NOMO-1 treated with DMSO at 0.1 percent for 48 hours (cell line): ENCODE measurements around the gene TTLL13.

Experiments
- DNase-seq: peaks from one replicate; lab custom pipeline; 2025; ENCODE audit not compliant: unreplicated experiment; lab: John Stamatoyannopoulos, UW

Gene TTLL13

DNA sequence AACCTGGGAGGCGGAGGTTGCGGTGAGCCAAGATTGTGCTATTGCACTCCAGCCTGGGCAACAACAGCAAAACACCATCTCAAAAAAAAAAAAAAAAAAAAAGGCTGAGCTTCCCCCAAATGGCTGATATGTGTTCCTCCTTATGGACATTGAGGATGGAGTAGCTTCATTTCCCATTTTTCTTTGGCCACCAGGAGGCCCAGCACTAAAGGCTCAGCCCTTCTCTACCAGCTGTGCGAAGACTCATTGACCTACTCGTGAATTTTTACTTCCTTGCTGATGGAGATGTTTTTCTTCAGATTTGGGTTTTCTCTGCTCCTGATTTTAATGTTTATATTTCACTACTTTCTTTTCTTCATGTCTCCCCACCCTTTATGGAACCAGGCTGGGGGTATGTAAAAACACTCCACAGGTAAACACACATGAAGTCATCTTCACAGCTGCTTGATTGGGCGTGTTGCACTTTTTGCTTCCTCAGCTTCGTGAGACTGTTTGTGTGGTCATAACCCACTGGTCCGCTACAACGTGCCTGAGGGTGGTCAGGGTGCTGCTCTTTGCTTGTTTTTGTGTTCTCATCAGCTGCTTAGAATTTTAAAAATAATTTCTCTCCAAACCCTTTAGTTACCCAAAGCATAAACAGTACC, 34.7 kb upstream of the TTLL13 start:
- no peak for DNase-seq

DNA sequence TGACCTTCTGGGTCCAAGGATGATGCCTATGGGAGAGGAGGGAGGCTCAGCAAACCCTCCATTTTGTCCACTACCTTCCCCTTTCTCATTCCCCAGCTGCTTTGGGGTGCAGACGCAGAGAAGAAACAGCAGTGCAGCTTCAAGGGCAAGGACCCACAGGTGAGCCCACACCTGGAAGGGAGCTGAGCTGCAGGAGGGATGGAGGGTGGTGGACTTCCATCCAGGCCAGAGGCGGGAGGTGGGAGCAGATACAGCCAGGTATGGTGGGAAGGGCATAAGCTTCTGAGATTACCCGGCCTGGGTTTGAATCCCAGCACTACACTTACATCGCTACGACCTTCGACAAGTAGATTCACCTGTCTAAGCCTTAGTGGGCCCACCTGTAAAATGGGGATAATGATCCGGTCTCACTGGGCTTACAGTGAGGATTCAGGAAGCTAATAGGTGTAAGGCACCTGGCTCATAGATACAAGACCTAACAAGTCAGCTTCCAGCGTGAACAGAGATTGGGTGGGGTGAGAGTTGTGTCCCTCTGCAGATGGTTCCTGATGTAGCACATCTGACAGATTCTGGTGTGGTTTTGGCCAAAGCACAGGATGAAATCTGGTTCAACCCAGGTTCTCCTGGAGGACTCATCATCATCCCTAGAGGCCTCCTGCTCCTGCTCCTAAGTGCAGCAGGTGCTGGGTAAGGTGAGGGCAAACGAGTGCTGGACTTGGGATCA, 31.5 kb upstream of the TTLL13 start:
- no peak for DNase-seq

DNA sequence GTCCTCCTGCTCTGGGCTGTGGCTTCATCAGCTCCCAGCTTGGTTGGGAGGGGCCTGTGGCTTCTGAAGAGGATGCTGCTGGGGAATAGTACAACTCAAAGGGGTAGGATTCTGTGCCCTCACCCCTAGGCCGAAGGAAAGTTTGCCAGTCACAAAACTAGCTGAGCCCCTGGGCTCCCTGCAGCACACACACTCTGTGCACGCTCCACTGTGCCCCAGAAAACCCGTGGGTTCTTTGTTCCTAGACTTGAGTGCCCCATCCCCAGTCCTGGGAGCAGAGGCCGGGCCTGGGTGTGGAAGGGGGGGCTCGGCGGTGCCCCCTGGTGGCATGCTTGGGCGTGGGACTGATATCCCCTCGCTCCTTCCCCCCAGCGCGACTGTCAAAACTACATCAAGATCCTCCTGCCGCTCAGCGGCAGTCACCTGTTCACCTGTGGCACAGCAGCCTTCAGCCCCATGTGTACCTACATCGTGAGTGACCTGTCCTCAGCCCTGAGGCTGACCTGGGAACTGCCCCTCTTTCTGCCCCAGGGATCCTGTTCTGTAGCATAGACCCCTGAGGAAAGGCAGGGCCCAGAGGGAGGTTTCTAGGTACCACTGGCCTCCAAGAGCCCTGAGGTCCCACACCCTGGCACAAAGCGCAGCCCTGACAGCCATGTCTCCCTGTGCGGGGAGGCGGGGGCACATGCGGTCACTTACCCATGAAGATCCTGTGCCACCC, 29.8 kb upstream of the TTLL13 start:
- DNase-seq: peak; percentile 14

DNA sequence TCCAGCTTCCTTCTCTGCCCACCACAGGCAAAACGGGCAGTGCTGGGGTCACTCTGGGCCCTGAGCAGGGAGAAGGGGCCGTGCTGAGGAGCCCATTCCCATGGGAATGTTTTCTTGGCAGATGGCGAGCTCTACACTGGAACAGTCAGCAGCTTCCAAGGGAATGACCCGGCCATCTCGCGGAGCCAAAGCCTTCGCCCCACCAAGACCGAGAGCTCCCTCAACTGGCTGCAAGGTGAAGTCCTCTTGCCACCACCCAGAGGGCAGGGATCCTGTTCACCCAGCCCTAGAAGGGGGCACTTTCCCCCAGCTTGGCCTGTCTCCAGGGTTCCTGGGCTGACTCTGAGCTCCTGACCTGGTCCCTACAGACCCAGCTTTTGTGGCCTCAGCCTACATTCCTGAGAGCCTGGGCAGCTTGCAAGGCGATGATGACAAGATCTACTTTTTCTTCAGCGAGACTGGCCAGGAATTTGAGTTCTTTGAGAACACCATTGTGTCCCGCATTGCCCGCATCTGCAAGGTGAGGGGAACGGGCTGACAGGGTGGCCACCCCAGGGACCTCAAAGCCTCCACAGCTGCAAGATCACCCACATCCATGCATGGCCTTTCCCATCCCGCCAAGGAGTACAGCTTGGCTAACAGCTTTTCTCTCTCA, 28.0 kb upstream of the TTLL13 start:
- peak; percentile 25 for DNase-seq

DNA sequence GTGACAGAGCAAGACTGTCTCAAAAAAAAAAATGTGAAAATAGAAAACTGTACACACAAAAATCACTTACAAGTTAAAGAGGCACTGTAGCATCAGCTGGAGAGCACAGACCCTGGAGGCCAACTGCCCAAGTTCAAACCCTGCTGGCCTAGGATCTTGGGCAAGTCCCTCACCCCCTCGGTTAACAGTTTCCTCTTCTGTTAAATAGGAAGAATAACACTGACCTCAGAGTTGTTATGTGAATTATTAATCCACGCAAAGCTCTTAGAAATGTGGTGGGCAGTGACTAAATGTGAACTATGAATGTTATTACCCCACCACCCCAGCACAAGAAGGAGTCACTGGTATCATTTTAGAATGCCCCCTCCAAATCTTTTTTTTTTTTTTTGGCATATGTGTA, 26.8 kb upstream of the TTLL13 start:
- DNase-seq: no peak

DNA sequence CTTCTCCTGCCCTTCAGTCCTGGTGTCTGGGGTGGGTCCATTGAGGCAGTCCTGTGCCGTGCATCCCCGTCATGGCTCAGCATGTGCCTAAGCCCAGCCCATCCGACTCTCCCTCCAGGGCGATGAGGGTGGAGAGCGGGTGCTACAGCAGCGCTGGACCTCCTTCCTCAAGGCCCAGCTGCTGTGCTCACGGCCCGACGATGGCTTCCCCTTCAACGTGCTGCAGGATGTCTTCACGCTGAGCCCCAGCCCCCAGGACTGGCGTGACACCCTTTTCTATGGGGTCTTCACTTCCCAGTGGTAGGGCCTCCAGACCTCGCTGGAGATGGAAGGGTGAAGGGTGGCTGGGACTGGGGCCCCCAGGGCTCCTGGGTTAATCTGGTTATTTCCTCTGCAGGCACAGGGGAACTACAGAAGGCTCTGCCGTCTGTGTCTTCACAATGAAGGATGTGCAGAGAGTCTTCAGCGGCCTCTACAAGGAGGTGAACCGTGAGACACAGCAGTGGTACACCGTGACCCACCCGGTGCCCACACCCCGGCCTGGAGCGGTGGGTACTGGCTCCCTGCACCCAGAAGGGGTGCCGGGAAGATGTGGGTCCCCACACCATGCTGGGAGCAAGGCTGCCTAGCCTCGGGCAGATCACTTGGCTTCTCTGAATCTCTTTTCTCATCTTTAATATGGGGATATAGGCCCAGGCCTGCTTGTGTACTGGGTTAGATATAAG, 25.8 kb upstream of the TTLL13 start:
- DNase-seq: no peak

DNA sequence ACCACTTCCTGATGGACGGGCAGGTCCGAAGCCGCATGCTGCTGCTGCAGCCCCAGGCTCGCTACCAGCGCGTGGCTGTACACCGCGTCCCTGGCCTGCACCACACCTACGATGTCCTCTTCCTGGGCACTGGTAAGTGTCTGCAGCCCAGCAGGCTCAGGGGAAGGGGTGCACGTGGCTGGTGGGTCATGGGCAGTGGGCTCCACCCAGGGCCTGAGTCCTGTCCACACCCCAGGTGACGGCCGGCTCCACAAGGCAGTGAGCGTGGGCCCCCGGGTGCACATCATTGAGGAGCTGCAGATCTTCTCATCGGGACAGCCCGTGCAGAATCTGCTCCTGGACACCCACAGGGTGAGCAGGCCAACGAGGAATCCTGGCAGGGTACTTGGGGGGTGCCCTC, 24.3 kb upstream of the TTLL13 start:
- DNase-seq: no peak

DNA sequence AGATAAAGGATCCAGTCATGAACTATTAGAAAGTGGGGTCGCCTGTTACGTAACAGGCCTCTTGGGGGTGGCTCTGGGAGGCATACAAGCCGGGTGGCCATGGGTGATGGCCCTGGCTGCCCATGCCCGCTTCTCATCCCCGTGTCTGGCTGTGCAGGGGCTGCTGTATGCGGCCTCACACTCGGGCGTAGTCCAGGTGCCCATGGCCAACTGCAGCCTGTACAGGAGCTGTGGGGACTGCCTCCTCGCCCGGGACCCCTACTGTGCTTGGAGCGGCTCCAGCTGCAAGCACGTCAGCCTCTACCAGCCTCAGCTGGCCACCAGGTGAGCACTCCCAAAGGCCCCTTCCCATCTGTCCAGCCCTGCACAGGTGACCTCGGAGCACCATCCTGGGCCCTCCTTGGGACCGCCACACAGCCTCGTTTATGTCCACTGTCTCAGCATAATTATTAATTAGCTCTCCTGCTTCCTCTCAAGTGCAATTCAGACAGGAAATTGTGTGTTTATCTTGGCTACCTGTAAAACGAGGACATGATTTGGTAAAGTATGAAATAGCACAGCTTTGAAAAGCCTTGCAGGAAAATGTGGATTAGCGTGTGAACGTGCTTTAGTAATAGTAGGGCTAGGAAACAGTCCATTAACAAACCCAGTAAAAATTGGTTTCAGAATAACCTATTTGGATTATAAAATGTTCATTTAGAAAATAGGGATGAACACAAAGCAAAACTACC, 23.7 kb upstream of the TTLL13 start:
- no peak for DNase-seq

DNA sequence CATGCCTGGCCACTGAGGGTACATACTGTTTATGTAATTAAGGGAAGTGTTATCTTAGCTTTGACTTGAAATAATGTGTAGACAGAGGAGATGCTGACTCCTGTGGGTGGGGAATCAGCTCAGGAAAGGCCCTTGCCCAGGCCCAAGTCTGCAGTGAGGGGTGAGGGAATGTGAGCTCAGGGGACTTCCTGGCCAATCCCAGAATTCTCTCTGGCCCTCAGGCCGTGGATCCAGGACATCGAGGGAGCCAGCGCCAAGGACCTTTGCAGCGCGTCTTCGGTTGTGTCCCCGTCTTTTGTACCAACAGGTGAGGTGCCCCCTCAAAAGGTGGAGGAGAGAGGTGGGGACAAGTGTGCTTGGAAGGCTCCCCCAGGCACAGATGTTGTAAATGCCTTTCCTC, 22.0 kb upstream of the TTLL13 start:
- no peak for DNase-seq

DNA sequence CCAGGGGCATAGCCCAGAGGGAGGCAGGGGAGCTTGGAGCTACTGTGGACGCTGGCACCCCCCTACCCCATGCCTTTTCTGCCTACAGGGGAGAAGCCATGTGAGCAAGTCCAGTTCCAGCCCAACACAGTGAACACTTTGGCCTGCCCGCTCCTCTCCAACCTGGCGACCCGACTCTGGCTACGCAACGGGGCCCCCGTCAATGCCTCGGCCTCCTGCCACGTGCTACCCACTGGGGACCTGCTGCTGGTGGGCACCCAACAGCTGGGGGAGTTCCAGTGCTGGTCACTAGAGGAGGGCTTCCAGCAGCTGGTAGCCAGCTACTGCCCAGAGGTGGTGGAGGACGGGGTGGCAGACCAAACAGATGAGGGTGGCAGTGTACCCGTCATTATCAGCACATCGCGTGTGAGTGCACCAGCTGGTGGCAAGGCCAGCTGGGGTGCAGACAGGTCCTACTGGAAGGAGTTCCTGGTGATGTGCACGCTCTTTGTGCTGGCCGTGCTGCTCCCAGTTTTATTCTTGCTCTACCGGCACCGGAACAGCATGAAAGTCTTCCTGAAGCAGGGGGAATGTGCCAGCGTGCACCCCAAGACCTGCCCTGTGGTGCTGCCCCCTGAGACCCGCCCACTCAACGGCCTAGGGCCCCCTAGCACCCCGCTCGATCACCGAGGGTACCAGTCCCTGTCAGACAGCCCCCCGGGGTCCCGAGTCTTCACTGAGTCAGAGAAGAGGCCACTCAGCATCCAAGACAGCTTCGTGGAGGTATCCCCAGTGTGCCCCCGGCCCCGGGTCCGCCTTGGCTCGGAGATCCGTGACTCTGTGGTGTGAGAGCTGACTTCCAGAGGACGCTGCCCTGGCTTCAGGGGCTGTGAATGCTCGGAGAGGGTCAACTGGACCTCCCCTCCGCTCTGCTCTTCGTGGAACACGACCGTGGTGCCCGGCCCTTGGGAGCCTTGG, 21.3 kb upstream of the TTLL13 start:
- no peak for DNase-seq

DNA sequence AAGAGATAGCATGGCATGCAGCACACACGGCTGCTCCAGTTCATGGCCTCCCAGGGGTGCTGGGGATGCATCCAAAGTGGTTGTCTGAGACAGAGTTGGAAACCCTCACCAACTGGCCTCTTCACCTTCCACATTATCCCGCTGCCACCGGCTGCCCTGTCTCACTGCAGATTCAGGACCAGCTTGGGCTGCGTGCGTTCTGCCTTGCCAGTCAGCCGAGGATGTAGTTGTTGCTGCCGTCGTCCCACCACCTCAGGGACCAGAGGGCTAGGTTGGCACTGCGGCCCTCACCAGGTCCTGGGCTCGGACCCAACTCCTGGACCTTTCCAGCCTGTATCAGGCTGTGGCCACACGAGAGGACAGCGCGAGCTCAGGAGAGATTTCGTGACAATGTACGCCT, 20.4 kb upstream of the TTLL13 start:
- DNase-seq: no peak

DNA sequence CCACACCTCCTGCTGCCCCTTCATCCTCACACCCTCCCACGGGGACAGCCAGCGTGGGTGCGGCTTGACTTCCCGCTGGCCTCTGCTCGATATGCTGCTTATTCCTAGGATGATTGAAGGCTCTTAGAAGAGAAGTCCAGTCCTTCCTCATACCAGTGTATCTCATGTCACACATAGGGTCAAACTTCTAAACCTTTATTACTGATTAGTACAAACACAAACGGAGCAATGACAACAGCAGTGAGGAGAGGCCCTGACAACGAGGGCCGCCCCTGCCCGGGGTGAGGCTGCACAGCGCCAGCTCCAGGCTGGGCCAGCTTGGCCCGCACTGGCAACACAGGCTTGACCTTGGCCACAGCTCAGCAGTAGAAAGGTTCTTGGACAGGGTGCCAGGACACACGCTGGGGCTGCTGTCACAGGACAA, 19.3 kb upstream of the TTLL13 start:
- DNase-seq: no peak

DNA sequence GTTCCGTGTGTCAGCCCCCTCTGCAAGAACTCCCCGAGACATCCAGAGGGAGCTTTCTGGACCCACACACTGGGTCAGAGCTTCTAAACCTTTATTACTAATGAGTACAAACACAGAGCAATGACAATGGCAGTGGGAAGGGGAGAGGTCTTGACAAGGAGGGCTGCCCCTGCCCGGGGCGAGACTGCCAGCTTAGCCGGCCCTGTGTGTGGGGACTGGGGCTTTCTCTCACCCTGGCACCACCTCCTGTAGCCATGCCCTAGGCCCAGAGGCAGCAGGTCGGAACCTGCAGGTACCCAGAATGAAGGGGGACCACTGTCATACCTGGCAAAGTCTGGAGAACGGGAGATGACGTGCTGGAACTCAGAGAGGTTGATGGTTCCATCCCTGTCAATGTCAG, 18.7 kb upstream of the TTLL13 start:
- no peak for DNase-seq

DNA sequence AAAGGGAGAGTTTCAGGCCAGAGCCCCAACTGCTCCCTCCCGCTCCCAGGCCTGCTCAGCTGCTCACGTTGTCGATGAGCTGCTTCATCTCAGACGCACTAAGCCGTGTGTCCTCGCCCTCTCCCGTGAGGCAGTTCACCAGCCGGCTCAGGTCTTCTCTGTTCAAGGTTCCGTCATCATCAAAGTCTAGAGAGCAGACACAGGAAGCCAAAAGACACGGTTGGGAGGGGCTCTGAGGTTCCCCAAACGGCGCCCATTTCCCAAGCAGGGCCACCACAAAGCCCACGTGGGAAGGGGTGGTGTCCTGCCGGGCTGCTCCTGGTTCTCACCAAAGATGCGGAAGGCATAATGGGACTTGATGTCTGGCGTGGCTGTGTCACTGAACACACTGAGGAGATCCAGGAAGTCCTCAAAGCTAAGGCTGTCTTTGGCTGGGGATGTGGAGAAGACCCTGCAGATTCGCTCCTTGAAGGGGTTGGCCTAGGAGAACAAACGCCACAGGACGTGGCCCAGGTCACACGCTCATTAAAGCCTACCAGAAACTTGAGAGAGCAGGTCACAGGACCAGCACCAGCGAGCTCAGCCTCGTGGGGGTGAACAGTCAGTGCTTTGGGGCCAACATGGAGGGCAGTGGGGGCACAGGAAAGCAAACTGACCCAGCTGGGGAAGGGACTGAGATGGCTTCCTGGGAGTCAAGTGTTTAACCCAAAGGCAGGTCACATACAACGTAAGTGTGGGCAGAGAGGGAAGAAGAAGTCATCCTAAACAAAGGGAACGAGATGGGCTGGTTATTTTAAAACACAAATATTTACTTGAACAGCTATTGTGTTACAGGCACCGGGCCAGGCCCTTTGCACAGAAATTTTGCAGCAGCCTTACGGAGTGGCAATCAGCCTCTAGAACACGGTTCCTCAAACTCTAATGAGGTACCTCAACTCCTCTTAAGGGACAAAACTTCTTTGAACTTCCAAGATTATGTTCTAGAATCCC, 18.0 kb upstream of the TTLL13 start:
- DNase-seq: peak; percentile 18

DNA sequence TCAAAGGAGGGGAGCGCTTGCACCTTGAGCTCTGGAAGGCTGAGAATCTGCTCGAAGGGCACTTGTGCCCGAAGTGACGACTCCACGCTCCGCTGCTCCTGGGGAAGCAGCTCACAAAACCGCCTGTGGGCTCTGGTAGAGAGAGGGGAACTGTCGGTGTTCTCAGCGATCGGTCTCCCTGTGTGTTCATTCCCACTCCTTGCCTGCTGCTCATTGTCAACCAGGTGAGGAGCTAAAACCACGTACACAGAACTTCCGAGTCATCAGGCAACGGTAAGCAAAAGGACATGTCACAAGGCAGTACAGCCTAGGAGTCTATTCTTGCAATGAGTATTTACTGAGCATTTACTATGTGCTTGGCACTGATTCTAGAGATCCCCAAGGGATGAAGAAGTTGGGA, 17.2 kb upstream of the TTLL13 start:
- no peak for DNase-seq

DNA sequence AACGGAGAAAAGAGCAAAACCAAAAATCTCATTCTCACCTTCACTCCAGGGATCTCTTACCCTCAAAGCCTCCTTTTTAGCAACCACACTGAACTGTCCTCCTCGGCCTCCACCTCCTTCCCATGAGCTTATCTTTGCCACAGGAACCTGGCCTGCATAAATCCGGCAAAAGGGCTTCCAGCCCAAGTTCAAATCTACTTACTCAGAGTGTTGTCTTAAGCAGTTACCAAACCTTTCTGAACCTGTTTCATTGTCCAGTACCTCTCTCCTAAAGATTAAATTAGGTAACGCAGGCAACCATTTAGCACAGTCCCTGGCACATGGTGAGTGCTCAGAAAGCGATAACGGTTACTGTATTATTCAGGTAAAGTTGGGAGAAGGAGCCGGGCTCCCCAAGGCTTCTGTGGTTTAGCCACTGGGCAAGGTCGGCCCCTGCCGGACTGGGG, 16.4 kb upstream of the TTLL13 start:
- peak; percentile 41 for DNase-seq

DNA sequence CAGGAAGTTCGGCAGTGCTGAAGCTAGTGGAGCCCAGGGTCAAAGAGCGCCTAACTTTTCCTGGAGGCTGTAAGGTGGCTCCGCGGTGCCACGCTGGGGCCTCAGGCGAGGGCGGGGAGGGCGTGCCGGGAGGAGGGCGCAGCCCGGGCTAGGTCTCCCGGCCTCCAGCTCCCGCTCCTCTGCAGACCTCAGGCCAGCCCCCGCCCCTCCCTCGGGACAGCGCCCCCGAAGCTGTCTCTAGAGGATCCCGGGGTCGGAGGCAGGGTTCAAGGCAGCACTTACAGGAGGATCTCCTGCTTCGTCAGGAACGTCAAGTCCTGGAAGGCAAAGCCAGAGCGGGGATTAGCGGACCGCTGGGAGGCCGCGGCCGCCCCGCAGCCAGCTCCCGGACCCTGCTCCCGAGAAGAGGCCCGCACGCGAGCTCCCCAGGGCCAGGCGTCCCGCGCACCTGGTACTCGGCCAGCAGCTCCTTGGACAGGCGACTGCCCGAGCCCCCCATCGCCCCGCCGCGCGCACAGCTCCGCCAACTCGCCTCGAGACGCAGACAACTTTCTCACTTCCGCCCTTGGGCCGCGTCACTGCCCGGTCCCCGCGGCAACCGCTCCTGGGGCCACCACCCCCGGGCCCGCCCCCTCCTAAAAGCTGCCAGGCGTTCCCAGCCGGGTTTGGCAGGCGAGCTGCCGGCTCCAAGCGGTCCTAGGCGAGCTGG, 15.8 kb upstream of the TTLL13 start, which contains the start of gene CIB1:
Gene CIB1, minus strand, starts transcription at position 555 of the 709 bp plus-strand sequence. Its CDS starts 56 bp downstream, at position 499.
- DNase-seq: peak; percentile 96
